CD14-positive monocyte (primary cell): Measurements from ENCODE around the gene MIF. TPM values are rescaled to one million over a fixed set of nuclear protein-coding genes. Genes with fewer than 3 reads are reported as not detected.
"Not testable (repeated sequence)": the region's sequence is repeated elsewhere in the genome, so short reads cannot be mapped to it uniquely, and the experiment has no call there.

Experiments used
- DNase-seq, 3 donors: peaks; one replicate each; pipeline ENCODE4 v3.0.0-alpha.2; 2011 to 2022
- H2AFZ ChIP-seq: 2 replicates; pipeline ENCODE4 v1.6.0; 2012; ENCODE audit warnings: mild to moderate bottlenecking, low read depth, low read length, inconsistent platforms; ENCODE audit not compliant: insufficient read depth, poor library complexity, severe bottlenecking
- H3K27ac ChIP-seq, 2 donors: 1 replicate in 1 of 2; 2 replicates in 1 of 2; pipeline ENCODE4 v1.5.1; 2012 to 2013; ENCODE audit warnings: low read length in 2 of 2, control low read depth in 1 of 2, inconsistent platforms in 1 of 2, low read depth in 1 of 2, mild to moderate bottlenecking in 1 of 2
- H3K27me3 ChIP-seq, 2 donors: one replicate each; pipeline versions ENCODE4 v1.6.0 to v1.6.1; 2011 to 2013; ENCODE audit warnings: low read length in 2 of 2; ENCODE audit not compliant: control insufficient read depth in 2 of 2, insufficient read depth in 2 of 2
- H3K36me3 ChIP-seq, 2 donors: replicated peaks in 1 of 2; 1 replicate in 1 of 2; 2 replicates in 1 of 2; pipeline versions ENCODE4 v1.5.1 to v1.6.1; 2012 to 2013; ENCODE audit warnings: low read length in 2 of 2, control low read depth in 1 of 2, inconsistent platforms in 1 of 2, mild to moderate bottlenecking in 1 of 2; ENCODE audit not compliant: insufficient read depth in 2 of 2, control insufficient read depth in 1 of 2
- H3K4me1 ChIP-seq, 2 donors: 1 replicate in 1 of 2; 2 replicates in 1 of 2; pipeline versions ENCODE4 v1.5.1 to v1.6.1; 2012 to 2013; ENCODE audit warnings: low read length in 2 of 2, control low read depth in 1 of 2, inconsistent platforms in 1 of 2, mild to moderate bottlenecking in 1 of 2, moderate library complexity in 1 of 2; ENCODE audit not compliant: insufficient read depth in 2 of 2, control insufficient read depth in 1 of 2
- H3K4me2 ChIP-seq: replicated peaks from 2 replicates; pipeline ENCODE3; 2012; ENCODE audit warnings: low read length, moderate library complexity, mild to moderate bottlenecking; ENCODE audit not compliant: poor library complexity, severe bottlenecking; ENCODE audit errors: extremely low read depth
- H3K4me3 ChIP-seq, 3 experiments: fragments of 200-600 bp in 1 of 3; sonication (generic) in 1 of 3; replicated peaks in 1 of 3; 1 replicate in 2 of 3; 2 replicates in 1 of 3; pipeline ENCODE4 v1.5.1; 2011 to 2013; ENCODE audit warnings: low read length in 3 of 3, mild to moderate bottlenecking in 3 of 3, control low read depth in 2 of 3, low read depth in 2 of 3, inconsistent platforms in 1 of 3, moderate library complexity in 1 of 3
- H3K79me2 ChIP-seq: 2 replicates; pipeline ENCODE4 v1.6.0; 2012; ENCODE audit warnings: mild to moderate bottlenecking, control low read depth, inconsistent platforms, low read length, moderate library complexity; ENCODE audit not compliant: insufficient read depth
- H3K9ac ChIP-seq: 2 replicates; pipeline ENCODE4 v1.6.0; 2017; ENCODE audit warnings: low read length, mild to moderate bottlenecking; ENCODE audit not compliant: insufficient read depth, poor library complexity, severe bottlenecking
- H3K9me3 ChIP-seq, 2 donors: replicated peaks in 1 of 2; 1 replicate in 1 of 2; 2 replicates in 1 of 2; pipeline versions ENCODE4 v1.5.1 to v1.6.1; 2012 to 2013; ENCODE audit warnings: low read length in 2 of 2, control low read depth in 1 of 2; ENCODE audit not compliant: control insufficient read depth in 1 of 2, insufficient read depth in 1 of 2
- H4K20me1 ChIP-seq: 2 replicates; pipeline ENCODE4 v1.6.0; 2012; ENCODE audit warnings: mild to moderate bottlenecking, low read length, control low read depth, moderate library complexity; ENCODE audit not compliant: insufficient read depth
- H3K27ac Mint-ChIP-seq, 7 donors: one replicate each; pipeline ENCODE4 v1.8.0; 2020; ENCODE audit warnings: mild to moderate bottlenecking in 7 of 7, mixed read lengths in 7 of 7, moderate library complexity in 6 of 7, inconsistent platforms in 2 of 7
- H3K27me3 Mint-ChIP-seq, 3 donors: one replicate each; pipeline ENCODE4 v1.8.0; 2021 to 2022; ENCODE audit warnings: low read depth in 3 of 3, mild to moderate bottlenecking in 3 of 3, mixed read lengths in 3 of 3, moderate library complexity in 3 of 3, inconsistent platforms in 1 of 3
- H3K36me3 Mint-ChIP-seq, 2 donors: one replicate each; pipeline ENCODE4 v1.8.0; 2020; ENCODE audit warnings: mixed read lengths in 2 of 2, inconsistent platforms in 1 of 2, mild to moderate bottlenecking in 1 of 2
- H3K4me1 Mint-ChIP-seq: one replicate; pipeline ENCODE4 v1.8.0; 2020; ENCODE audit warnings: mild to moderate bottlenecking, mixed read lengths
- H3K4me3 Mint-ChIP-seq, 2 donors: one replicate each; pipeline ENCODE4 v1.8.0; 2020; ENCODE audit warnings: mild to moderate bottlenecking in 2 of 2, mixed read lengths in 2 of 2, moderate library complexity in 1 of 2
- H3K9me3 Mint-ChIP-seq, 7 donors: one replicate each; pipeline ENCODE4 v1.8.0; 2020 to 2022; ENCODE audit warnings: mixed read lengths in 7 of 7, mild to moderate bottlenecking in 6 of 7, moderate library complexity in 6 of 7, inconsistent platforms in 2 of 7
- CTCF ChIP-seq: fragments of 200-600 bp; IDR thresholded peaks from one replicate; pipeline ENCODE4 v1.8.0; 2022; ENCODE audit warnings: antibody characterized with exemption, mild to moderate bottlenecking
- WGBS: methylation state at CpG from one replicate; pipeline ENCODE4 v1.1.5; 2013; ENCODE audit warnings: missing lambda C conversion rate; ENCODE audit not compliant: insufficient coverage; 5-methylcytosine and 5-hydroxymethylcytosine counted together
- intact Hi-C, 2 donors: fragments of 100-400 bp; cut with micrococcal nuclease; formaldehyde crosslinking; loops; one replicate each; pipeline versions ENCODE4 v1.15.0 to v1.15.1; 2023
- polyA plus RNA-seq, 3 donors: library from polyadenylated mRNA; depleted of rRNA in 1 of 3; unstranded in 2 of 3; stranded (reverse) in 1 of 3; fragments of 300-500 nt in 2 of 3; fragments of >200 nt in 1 of 3; fragmentation: Illumina TruSeq in 2 of 3; gene quantifications; 1 replicate in 2 of 3; 2 replicates in 1 of 3; pipeline ENCODE4 v1.2.3, GENCODE V29; 2012 to 2021

MIF gene
- polyA plus RNA-seq, 3 donors: 66.4 to 390 (median 338) TPM

DNA sequence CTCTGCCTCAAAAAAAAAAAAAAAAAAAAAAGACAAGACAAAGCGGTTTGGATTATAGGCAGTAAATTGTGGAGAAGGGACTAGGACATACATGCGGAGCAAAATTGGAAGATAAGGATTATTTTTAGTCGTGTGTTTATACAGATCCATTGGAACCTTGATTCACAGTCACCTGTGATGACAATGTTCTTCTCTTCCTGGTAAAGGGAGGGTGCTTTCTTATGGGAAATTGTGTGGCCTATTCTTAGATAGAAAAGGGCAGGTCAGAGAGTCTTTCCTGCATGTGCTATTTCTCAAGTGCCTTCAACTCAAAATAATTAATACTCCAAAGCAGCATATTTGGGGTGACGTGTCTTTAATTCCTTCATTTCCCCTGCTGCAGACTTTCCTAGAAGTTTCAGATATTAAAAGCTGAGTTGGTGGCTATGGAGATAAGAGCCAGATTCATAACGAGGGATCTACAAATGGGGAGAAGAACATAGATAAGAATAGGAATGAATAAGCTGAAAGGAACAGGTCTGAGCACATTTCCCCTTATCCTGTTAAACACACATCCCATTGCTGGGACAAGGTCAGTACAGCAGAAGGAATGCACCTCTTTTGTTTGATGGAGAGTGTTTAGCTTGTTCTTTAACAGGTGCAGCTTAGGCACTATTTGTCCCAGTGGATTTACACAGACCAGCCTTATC is 44.3 kb downstream of the MIF start:
- no peak overlapping the region for H3K4me3 ChIP-seq
- no peaks in the 10 kb centered on the region for H3K36me3 ChIP-seq
- H3K79me2 ChIP-seq: no peaks in the 10 kb centered on the region
- no peak for TF ChIP-seq CTCF
- WGBS: 94% methylated on average over 2 of the region's 5 CpGs
- no peak overlapping the region for H3K4me2 ChIP-seq
- no peaks in the 10 kb centered on the region for H3K4me1 ChIP-seq
- peaks cover 3 to 7% (median 3%) of the 10 kb centered on the region in 3 donors for H3K27me3 Mint-ChIP-seq
- intact Hi-C loops: loop anchor here in 1 of 2 donors (5.0 kb wide), 1 partner anchor 69 kb away; the partner anchor contains the start of gene GSTT4
- H3K4me1 Mint-ChIP-seq: no peaks in the 10 kb centered on the region
- DNase-seq: no peak
- no peaks in the 10 kb centered on the region for H3K36me3 Mint-ChIP-seq
- H2AFZ ChIP-seq: no peak overlapping the region
- H4K20me1 ChIP-seq: no peaks in the 10 kb centered on the region
- H3K9me3 Mint-ChIP-seq: no peaks in the 10 kb centered on the region
- H3K27me3 ChIP-seq: no peaks in the 10 kb centered on the region
- H3K27ac Mint-ChIP-seq: no peak overlapping the region
- no peak overlapping the region for H3K27ac ChIP-seq
- no peaks in the 10 kb centered on the region for H3K9me3 ChIP-seq
- no peak overlapping the region for H3K4me3 Mint-ChIP-seq
- H3K9ac ChIP-seq: no peak overlapping the region

DNA sequence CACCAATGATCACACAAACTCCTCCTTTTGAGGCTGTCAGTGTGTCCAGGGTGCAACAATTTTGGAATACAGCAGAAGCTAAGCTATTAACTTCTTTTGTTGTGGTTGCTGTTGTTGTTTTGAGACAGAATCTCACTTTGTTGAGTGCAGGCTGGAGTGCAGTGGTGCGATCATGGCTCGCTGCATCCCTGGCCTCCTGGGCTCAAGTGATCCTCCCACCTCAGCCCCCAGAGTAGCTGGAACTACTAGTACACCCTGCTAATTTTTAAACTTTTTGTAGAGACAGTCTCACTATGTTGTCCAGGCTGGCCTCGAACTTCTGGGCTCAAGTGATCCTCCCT is 44.8 kb downstream of the MIF start:
- H3K27me3 ChIP-seq: no peaks in the 10 kb centered on the region
- no peaks in the 10 kb centered on the region for H3K79me2 ChIP-seq
- no peaks in the 10 kb centered on the region for H3K4me1 Mint-ChIP-seq
- H3K9me3 Mint-ChIP-seq: no peaks in the 10 kb centered on the region
- intact Hi-C loops: loop anchor here in 1 of 2 donors (5.0 kb wide), 1 partner anchor 68 kb away; the partner anchor contains the start of gene GSTT4
- no peak overlapping the region for H3K4me3 Mint-ChIP-seq
- H3K27ac Mint-ChIP-seq: no peak overlapping the region
- no peaks in the 10 kb centered on the region for H3K9me3 ChIP-seq
- no peak for TF ChIP-seq CTCF
- DNase-seq: no peak
- H3K36me3 ChIP-seq: no peaks in the 10 kb centered on the region
- no peaks in the 10 kb centered on the region for H3K4me1 ChIP-seq
- H3K4me2 ChIP-seq: no peak overlapping the region
- H3K27me3 Mint-ChIP-seq: peaks cover 3 to 7% (median 3%) of the 10 kb centered on the region in 3 donors
- H3K27ac ChIP-seq: no peak overlapping the region
- WGBS: 100% methylated on average over 1 of the region's 3 CpGs
- no peak overlapping the region for H3K9ac ChIP-seq
- no peak overlapping the region for H3K4me3 ChIP-seq
- H2AFZ ChIP-seq: no peak overlapping the region
- no peaks in the 10 kb centered on the region for H3K36me3 Mint-ChIP-seq
- H4K20me1 ChIP-seq: no peaks in the 10 kb centered on the region

- H3K4me3 ChIP-seq, H3K9me3 Mint-ChIP-seq, H3K36me3 ChIP-seq, intact Hi-C loops, H3K9me3 ChIP-seq, H3K4me2 ChIP-seq, H3K27ac Mint-ChIP-seq, H4K20me1 ChIP-seq, H3K4me3 Mint-ChIP-seq, H2AFZ ChIP-seq, H3K36me3 Mint-ChIP-seq, H3K27me3 ChIP-seq, H3K27ac ChIP-seq, H3K79me2 ChIP-seq, H3K4me1 ChIP-seq, H3K9ac ChIP-seq, H3K27me3 Mint-ChIP-seq, DNase-seq, H3K4me1 Mint-ChIP-seq: not testable (repeated sequence)
- WGBS: no CpG with 5 or more reads among the region's 14 CpGs
Measured at GRCh38 chr22:23940166-23940565, 46.0 kb downstream of the MIF start.
